ENCODE results near the gene PLEKHA7. TPM values are rescaled to one million over a fixed set of nuclear protein-coding genes. Genes with fewer than 3 reads are reported as not detected.
"Not testable (repeated sequence)": the region's sequence is repeated elsewhere in the genome, so short reads cannot be mapped to it uniquely, and the experiment has no call there.

PLEKHA7 gene
- total RNA-seq, 1 donor from 2014 or later: 77.1 TPM

DNA sequence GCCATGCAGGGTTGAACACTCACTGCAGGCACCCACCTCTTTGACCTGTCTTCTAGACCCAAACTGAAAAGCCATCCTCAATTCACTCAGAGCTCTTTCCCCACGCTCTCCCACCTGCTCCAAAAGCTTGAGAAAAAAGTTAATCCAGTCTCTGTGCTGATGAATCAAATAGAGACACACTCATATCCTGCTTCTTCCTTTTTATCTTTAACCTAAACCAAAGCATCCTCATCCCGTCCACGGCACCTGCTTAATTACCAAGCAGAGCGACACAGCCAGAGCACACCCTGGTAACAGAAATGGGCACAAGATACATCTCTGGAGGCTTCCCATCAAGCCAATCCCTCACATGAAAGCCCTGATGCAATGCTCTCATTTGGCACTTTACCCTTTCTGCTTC, 102.6 kb downstream of the PLEKHA7 start:
- no peak overlapping the region for H3K27ac Mint-ChIP-seq
- peaks cover 7% of the 10 kb centered on the region for H3K36me3 Mint-ChIP-seq (ENCODE audit: insufficient read depth)
- no peaks in the 10 kb centered on the region for H3K27me3 Mint-ChIP-seq
- no peak overlapping the region for H3K4me3 Mint-ChIP-seq (ENCODE audit: low read depth)
- DNase-seq (ENCODE audit: low spot score, unreplicated experiment): no peak
- no peaks in the 10 kb centered on the region for H3K9me3 Mint-ChIP-seq (ENCODE audit: low read depth)
- H3K4me1 Mint-ChIP-seq (ENCODE audit: low read depth): peaks cover 3% of the 10 kb centered on the region
- TF ChIP-seq, protein P1, sequence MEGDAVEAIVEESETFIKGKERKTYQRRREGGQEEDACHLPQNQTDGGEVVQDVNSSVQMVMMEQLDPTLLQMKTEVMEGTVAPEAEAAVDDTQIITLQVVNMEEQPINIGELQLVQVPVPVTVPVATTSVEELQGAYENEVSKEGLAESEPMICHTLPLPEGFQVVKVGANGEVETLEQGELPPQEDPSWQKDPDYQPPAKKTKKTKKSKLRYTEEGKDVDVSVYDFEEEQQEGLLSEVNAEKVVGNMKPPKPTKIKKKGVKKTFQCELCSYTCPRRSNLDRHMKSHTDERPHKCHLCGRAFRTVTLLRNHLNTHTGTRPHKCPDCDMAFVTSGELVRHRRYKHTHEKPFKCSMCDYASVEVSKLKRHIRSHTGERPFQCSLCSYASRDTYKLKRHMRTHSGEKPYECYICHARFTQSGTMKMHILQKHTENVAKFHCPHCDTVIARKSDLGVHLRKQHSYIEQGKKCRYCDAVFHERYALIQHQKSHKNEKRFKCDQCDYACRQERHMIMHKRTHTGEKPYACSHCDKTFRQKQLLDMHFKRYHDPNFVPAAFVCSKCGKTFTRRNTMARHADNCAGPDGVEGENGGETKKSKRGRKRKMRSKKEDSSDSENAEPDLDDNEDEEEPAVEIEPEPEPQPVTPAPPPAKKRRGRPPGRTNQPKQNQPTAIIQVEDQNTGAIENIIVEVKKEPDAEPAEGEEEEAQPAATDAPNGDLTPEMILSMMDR (IDR thresholded peaks at IDR 0.05; ENCODE audit: unreplicated experiment): no peak

DNA sequence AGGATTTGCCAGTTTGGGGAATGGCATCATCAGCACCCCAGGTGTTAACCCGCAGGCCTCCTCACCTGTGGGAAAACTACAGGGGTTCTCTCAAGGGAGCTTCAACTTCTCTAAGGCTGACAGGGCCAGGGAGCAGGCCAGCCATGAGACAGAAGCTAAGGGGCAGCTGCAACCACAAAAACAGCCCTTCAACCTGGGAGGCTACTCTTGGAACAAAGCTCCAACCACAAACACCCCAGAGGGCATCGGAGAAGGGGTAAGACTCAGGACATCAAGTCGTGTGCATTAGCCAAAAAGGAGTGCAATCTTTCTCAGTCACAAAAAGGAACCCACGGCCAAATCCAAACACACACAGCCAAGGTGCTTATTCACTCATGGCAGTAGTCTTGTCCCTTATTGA, 103.0 kb downstream of the PLEKHA7 start:
- DNase-seq (ENCODE audit: low spot score, unreplicated experiment): no peak
- Mint-ChIP-seq H3K36me3 (ENCODE audit: insufficient read depth) (peaks cover 3% of the 10 kb centered on the region), H3K4me3 (ENCODE audit: low read depth) (no peak overlapping the region), H3K4me1 (ENCODE audit: low read depth) (peaks cover 3% of the 10 kb centered on the region), H3K27me3 (no peaks in the 10 kb centered on the region), H3K27ac (no peak overlapping the region), H3K9me3 (ENCODE audit: low read depth) (no peaks in the 10 kb centered on the region)
- TF ChIP-seq, protein P1 (IDR thresholded peaks at IDR 0.05; ENCODE audit: unreplicated experiment): no peak

DNA sequence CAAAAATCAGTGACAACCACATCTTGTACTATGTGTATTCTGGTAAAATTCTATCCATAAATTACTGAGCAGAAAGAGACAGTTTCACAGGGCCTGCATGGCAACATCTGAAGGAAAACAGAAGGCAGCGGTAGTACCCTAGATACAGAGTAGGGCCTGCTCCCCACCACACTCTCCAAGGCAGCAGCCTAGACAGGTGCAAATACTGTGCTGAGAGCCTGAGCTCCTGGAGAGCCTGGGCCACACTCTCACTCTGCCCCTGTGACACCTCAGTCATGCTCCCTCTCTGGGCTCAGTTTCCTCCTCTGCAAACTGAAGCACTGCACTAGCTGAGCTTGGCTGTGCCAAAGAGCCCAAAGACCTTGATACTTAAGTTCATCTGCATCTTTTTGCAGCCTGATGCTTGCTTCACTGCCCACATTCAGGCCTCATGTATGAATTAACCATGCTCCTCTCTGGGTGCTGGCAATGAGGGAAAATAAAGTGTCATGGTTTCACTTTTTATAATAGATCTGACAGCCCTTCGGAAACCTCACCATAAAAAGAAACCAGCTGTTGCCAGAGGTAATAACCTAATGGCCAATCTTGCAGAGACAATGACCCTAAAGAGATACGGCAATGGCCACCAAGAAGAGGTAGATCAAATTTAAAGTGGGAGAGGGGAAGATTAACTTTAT, 104.7 kb downstream of the PLEKHA7 start:
- Mint-ChIP-seq H3K4me3 (ENCODE audit: low read depth) (no peak overlapping the region), H3K27me3 (no peaks in the 10 kb centered on the region), H3K27ac (peak overlapping the region; percentile 15), H3K9me3 (ENCODE audit: low read depth) (no peaks in the 10 kb centered on the region), H3K4me1 (ENCODE audit: low read depth) (peaks cover 3% of the 10 kb centered on the region), H3K36me3 (ENCODE audit: insufficient read depth) (peaks cover 3% of the 10 kb centered on the region)
- TF ChIP-seq, protein P1 (IDR thresholded peaks at IDR 0.05; ENCODE audit: unreplicated experiment): no peak
- no peak for DNase-seq (ENCODE audit: low spot score, unreplicated experiment)

DNA sequence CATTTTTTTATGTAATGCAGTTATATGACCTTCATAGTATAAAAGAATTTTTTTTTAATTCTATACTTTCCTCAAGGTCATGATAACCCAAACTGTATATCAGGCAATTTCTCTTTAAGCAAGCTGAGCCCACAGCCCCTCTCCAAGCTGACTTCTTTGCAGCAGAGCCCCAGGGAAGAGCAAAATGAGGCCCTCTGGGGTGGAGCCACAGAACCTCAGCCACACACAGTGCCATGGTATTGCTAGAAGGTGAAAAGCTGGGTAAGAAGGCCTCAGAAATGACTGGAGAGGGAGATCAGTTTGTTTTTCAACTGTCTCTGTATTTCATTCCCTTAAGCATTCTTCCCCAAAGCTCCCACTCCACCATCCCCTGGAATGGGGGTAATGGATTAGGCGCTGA, 108.8 kb downstream of the PLEKHA7 start:
- H3K4me3 Mint-ChIP-seq (ENCODE audit: low read depth): no peak overlapping the region
- no peaks in the 10 kb centered on the region for H3K9me3 Mint-ChIP-seq (ENCODE audit: low read depth)
- peaks cover 14% of the 10 kb centered on the region for H3K4me1 Mint-ChIP-seq (ENCODE audit: low read depth)
- TF ChIP-seq, protein P1 (IDR thresholded peaks at IDR 0.05; ENCODE audit: unreplicated experiment): no peak
- no peak overlapping the region for H3K27ac Mint-ChIP-seq
- no peaks in the 10 kb centered on the region for H3K27me3 Mint-ChIP-seq
- no peak for DNase-seq (ENCODE audit: low spot score, unreplicated experiment)
- peaks cover 3% of the 10 kb centered on the region for H3K36me3 Mint-ChIP-seq (ENCODE audit: insufficient read depth)

DNA sequence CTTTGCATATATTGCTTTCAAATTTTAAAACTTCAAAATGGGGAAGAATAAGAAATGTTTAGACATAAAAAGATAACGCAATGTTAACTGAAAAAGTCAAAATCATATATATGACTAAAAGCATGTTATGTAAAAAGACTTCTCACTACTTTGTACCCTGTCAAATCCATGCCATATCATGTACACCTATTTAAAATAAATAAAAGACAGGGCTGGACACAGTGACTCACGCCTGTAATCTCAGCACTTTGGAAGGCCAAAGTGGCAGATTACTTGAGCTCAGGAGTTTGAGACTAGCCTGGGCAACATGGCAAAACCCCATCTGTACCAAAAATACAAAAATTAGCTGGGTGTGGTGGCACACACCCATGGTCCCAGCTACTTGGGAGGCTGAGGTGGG, 109.5 kb downstream of the PLEKHA7 start:
- H3K27me3 Mint-ChIP-seq; DNase-seq (ENCODE audit: low spot score, unreplicated experiment); H3K36me3 Mint-ChIP-seq (ENCODE audit: insufficient read depth); H3K27ac Mint-ChIP-seq; H3K4me3 Mint-ChIP-seq (ENCODE audit: low read depth); H3K9me3 Mint-ChIP-seq (ENCODE audit: low read depth): not testable (repeated sequence)
- peaks cover 12% of the 10 kb centered on the region for H3K4me1 Mint-ChIP-seq (ENCODE audit: low read depth)

DNA sequence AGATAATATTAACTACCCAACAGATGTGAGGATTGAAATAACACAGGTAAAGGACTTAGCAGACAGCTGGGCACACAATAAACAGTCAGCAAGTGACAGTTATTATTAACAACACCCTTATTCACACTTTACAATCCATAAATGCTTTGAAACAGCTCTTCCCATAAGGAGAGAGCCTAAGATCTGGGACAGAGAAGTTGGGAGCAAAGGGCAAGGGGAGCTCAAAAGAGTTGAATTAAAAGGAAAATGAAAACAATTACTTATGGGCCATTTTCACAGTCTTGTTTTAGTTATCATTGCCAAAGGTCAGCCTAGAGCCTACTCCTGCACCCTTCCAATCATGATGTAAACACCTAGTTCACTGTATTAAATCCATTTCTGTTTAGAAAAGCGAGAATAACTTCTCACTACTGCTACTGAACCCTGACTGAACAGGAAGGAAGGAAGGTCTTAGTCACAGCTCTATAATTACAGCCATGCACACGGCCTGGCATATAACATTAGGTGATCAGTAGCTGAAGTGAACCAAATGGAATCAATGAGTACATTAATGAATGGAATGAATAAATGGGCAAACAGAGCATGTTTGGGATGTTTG, 111.3 kb downstream of the PLEKHA7 start:
- Mint-ChIP-seq H3K27me3 (no peaks in the 10 kb centered on the region), H3K27ac (no peak overlapping the region), H3K4me3 (ENCODE audit: low read depth) (no peak overlapping the region), H3K36me3 (ENCODE audit: insufficient read depth) (peaks cover 3% of the 10 kb centered on the region), H3K4me1 (ENCODE audit: low read depth) (peaks cover 17% of the 10 kb centered on the region), H3K9me3 (ENCODE audit: low read depth) (no peaks in the 10 kb centered on the region)
- TF ChIP-seq, protein P1 (IDR thresholded peaks at IDR 0.05; ENCODE audit: unreplicated experiment): no peak
- DNase-seq (ENCODE audit: low spot score, unreplicated experiment): no peak
